ENCODE measurements around the gene SIN3A. TPM values are rescaled to one million over a fixed set of nuclear protein-coding genes. Genes with fewer than 3 reads are reported as not detected.

SIN3A gene
- total RNA-seq, 1 experiment from 2014 or later, result 64.4 TPM

DNA sequence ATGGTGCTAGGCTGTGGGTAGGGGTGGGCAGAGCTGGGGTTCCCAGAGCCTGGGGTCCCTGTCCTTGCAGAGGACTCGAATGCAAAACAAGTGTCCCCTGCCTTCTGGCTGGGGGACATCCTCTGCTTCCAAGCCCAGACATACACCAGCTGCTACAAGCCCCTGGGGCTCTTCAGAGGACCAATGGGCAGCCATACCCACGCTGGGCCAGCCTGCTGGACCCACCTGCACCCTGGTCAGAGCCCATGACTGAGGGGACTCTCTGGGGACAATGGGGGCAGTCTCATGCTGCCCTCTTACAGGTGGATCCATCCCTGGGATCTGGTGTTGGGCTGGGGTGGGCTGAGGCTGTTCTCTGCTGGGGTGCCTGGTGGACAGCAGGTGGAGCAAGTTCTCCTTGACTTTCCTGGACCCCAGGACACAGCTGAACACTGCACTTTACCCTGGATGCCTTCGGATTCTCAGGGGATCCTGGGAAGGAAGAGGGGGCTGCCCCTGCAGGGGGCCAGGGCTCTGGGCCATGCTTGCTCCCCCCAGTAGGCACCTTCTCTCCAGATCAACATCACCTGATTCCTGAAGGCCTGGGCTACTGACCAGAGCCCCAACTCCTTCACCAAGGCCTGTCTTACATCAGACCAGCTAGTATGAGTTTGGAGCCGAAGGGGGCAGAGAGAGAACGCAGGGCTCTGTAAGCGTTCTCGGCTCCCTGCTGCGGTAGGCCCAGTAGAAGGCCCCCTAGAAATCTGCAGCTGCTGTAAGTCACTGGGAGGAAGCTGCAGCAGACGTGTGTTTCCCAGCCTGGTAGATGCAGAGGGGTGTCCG lies 122.8 kb downstream of the SIN3A start:
- no peaks in the 10 kb centered on the region for H3K27me3 Mint-ChIP-seq (ENCODE audit: insufficient read depth, unreplicated experiment)
- DNase-seq, result no peak
- ChIA-PET POLR2A (no interaction called here), CTCF (interaction anchor here (0.6 kb wide), 2 partner anchors 358 to 1010 kb away, joined by 3 read pairs; no protein-coding TSS in a partner anchor)
- Histone ChIP-seq H3K36me3 (ENCODE audit: control insufficient read depth, insufficient read depth, low read length) (no peaks in the 10 kb centered on the region), H3K4me1 (no peaks in the 10 kb centered on the region), H3K27me3 (replicated peaks; ENCODE audit: control insufficient read depth, insufficient read depth, low read length) (no peaks in the 10 kb centered on the region), H3K4me3 (ENCODE audit: low read depth, low read length) (no peak overlapping the region), H3K9me3 (no peaks in the 10 kb centered on the region)
- H3K36me3 Mint-ChIP-seq (ENCODE audit: insufficient read depth, unreplicated experiment), result no peaks in the 10 kb centered on the region
- H3K9me3 Mint-ChIP-seq (ENCODE audit: unreplicated experiment), result no peaks in the 10 kb centered on the region
- intact Hi-C loops (cut with micrococcal nuclease; ENCODE audit: unreplicated experiment), result no loop called here
- no TSS peak for BruUV-seq (replicated peaks)
- no peak overlapping the region for H3K27ac Mint-ChIP-seq (ENCODE audit: unreplicated experiment)
- no peak overlapping the region for H3K4me3 Mint-ChIP-seq (ENCODE audit: unreplicated experiment)
- H3K4me1 Mint-ChIP-seq (ENCODE audit: low read depth, unreplicated experiment), result peaks cover 5% of the 10 kb centered on the region
- TF ChIP-seq, protein P1, sequence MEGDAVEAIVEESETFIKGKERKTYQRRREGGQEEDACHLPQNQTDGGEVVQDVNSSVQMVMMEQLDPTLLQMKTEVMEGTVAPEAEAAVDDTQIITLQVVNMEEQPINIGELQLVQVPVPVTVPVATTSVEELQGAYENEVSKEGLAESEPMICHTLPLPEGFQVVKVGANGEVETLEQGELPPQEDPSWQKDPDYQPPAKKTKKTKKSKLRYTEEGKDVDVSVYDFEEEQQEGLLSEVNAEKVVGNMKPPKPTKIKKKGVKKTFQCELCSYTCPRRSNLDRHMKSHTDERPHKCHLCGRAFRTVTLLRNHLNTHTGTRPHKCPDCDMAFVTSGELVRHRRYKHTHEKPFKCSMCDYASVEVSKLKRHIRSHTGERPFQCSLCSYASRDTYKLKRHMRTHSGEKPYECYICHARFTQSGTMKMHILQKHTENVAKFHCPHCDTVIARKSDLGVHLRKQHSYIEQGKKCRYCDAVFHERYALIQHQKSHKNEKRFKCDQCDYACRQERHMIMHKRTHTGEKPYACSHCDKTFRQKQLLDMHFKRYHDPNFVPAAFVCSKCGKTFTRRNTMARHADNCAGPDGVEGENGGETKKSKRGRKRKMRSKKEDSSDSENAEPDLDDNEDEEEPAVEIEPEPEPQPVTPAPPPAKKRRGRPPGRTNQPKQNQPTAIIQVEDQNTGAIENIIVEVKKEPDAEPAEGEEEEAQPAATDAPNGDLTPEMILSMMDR (IDR thresholded peaks at IDR 0.05; ENCODE audit: insufficient read depth in 1 of 2, low read depth in 1 of 2, low read length in 1 of 2, severe bottlenecking in 1 of 2, unreplicated experiment in 1 of 2), result no peak

DNA sequence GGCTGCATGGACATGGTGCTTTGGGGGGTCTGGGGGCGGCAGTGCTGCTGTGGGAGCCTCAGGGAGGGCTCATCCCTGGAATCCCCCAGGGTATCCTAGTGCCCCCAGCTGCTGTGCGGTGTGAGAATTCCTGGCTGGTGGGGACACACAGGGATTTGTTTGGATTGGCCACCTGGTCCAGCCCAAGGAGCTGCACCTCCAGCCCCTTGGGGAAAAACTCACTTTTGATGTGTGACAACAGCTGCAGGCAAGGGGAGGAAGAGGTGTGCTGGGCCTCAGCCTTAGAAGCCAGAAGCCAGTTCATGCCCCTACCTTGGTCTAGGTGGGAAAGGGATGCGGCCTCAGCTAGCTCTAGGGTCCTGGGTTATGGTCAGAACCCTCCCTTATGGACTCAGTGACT lies 124.0 kb downstream of the SIN3A start:
- Histone ChIP-seq H3K4me1 (no peaks in the 10 kb centered on the region), H3K36me3 (ENCODE audit: control insufficient read depth, insufficient read depth, low read length) (no peaks in the 10 kb centered on the region), H3K9me3 (no peaks in the 10 kb centered on the region), H3K27me3 (replicated peaks; ENCODE audit: control insufficient read depth, insufficient read depth, low read length) (no peaks in the 10 kb centered on the region), H3K4me3 (ENCODE audit: low read depth, low read length) (no peak overlapping the region)
- Mint-ChIP-seq H3K27me3 (ENCODE audit: insufficient read depth, unreplicated experiment) (no peaks in the 10 kb centered on the region), H3K36me3 (ENCODE audit: insufficient read depth, unreplicated experiment) (no peaks in the 10 kb centered on the region), H3K9me3 (ENCODE audit: unreplicated experiment) (no peaks in the 10 kb centered on the region), H3K4me3 (ENCODE audit: unreplicated experiment) (no peak overlapping the region), H3K27ac (ENCODE audit: unreplicated experiment) (no peak overlapping the region), H3K4me1 (ENCODE audit: low read depth, unreplicated experiment) (peaks cover 5% of the 10 kb centered on the region)
- BruUV-seq (replicated peaks), result no TSS peak
- CTCF ChIA-PET, result no interaction called here
- POLR2A ChIA-PET, result no interaction called here
- TF ChIP-seq, protein P1 (IDR thresholded peaks at IDR 0.05; ENCODE audit: insufficient read depth in 1 of 2, low read depth in 1 of 2, low read length in 1 of 2, severe bottlenecking in 1 of 2, unreplicated experiment in 1 of 2), result no peak
- no peak for DNase-seq
- intact Hi-C loops (cut with micrococcal nuclease; ENCODE audit: unreplicated experiment), result no loop called here

- CTCF ChIA-PET, result no interaction called here
Measured at GRCh38 chr15:75327005-75327404, 124.5 kb downstream of the SIN3A start.

More at GRCh38 chr15:75327005-75327404, 124.5 kb downstream of the SIN3A start:
- H3K36me3 ChIP-seq (ENCODE audit: control insufficient read depth, insufficient read depth, low read length), result no peaks in the 10 kb centered on the region
- no peaks in the 10 kb centered on the region for H3K27me3 ChIP-seq (replicated peaks; ENCODE audit: control insufficient read depth, insufficient read depth, low read length)
- POLR2A ChIA-PET, result no interaction called here
- H3K4me1 Mint-ChIP-seq (ENCODE audit: low read depth, unreplicated experiment), result peaks cover 5% of the 10 kb centered on the region
- H3K27me3 Mint-ChIP-seq (ENCODE audit: insufficient read depth, unreplicated experiment), result no peaks in the 10 kb centered on the region
- TF ChIP-seq, protein P1 (IDR thresholded peaks at IDR 0.05; ENCODE audit: insufficient read depth in 1 of 2, low read depth in 1 of 2, low read length in 1 of 2, severe bottlenecking in 1 of 2, unreplicated experiment in 1 of 2), result no peak
- H3K4me3 Mint-ChIP-seq (ENCODE audit: unreplicated experiment), result no peak overlapping the region
- H3K27ac Mint-ChIP-seq (ENCODE audit: unreplicated experiment), result no peak overlapping the region
- H3K4me3 ChIP-seq (ENCODE audit: low read depth, low read length), result no peak overlapping the region
- DNase-seq, result no peak
- intact Hi-C loops (cut with micrococcal nuclease; ENCODE audit: unreplicated experiment), result no loop called here
- H3K9me3 ChIP-seq, result no peaks in the 10 kb centered on the region
- no TSS peak for BruUV-seq (replicated peaks)
- H3K9me3 Mint-ChIP-seq (ENCODE audit: unreplicated experiment), result peaks cover 3% of the 10 kb centered on the region
- no peaks in the 10 kb centered on the region for H3K36me3 Mint-ChIP-seq (ENCODE audit: insufficient read depth, unreplicated experiment)
- no peaks in the 10 kb centered on the region for H3K4me1 ChIP-seq
